DOHH2 (cell line): ENCODE results near the gene SPIN1.

Experiments
- H3F3A ChIP-seq: fragments of 200-600 bp; sonication (generic), shearing (Covaris generic); 2 replicates; pipeline ENCODE4 v1.6.0; 2016; ENCODE audit warnings: antibody characterized with exemption, mild to moderate bottlenecking; ENCODE audit not compliant: control insufficient read depth, insufficient read depth
- H3K27ac ChIP-seq: fragments of 200-600 bp; sonication (generic); 2 replicates; pipeline ENCODE4 v1.5.1; 2014; ENCODE audit warnings: low read depth, mild to moderate bottlenecking, low read length, moderate library complexity
- H3K27me3 ChIP-seq: fragments of 200-600 bp; sonication (generic); 2 replicates; pipeline ENCODE4 v1.6.1; 2014; ENCODE audit warnings: mild to moderate bottlenecking, low read length, mixed read lengths; ENCODE audit not compliant: control insufficient read depth
- H3K36me3 ChIP-seq: fragments of 200-600 bp; sonication (generic); 2 replicates; pipeline ENCODE4 v1.6.1; 2014; ENCODE audit warnings: mild to moderate bottlenecking, low read length, moderate library complexity, mixed read lengths; ENCODE audit not compliant: control insufficient read depth
- H3K4me1 ChIP-seq: fragments of 200-600 bp; sonication (generic); 2 replicates; pipeline ENCODE4 v1.6.1; 2014; ENCODE audit warnings: mild to moderate bottlenecking, low read length, mixed read lengths; ENCODE audit not compliant: control insufficient read depth
- H3K4me2 ChIP-seq: fragments of 200-600 bp; sonication (generic); 2 replicates; pipeline ENCODE4 v1.6.0; 2014; ENCODE audit warnings: mild to moderate bottlenecking, low read length, moderate library complexity
- H3K4me3 ChIP-seq: fragments of 200-600 bp; sonication (generic); 2 replicates; pipeline ENCODE4 v1.5.1; 2014; ENCODE audit warnings: mild to moderate bottlenecking, low read length, mixed read lengths
- H3K79me2 ChIP-seq: fragments of 200-600 bp; sonication (generic); 2 replicates; pipeline ENCODE4 v1.6.1; 2014; ENCODE audit warnings: mild to moderate bottlenecking, low read length, mixed read lengths; ENCODE audit not compliant: control insufficient read depth
- H3K9me2 ChIP-seq: fragments of 200-600 bp; sonication (generic); replicated peaks from 2 replicates; pipeline ENCODE4 v1.6.1; 2014; ENCODE audit warnings: mild to moderate bottlenecking, low read length, mixed read lengths; ENCODE audit not compliant: control insufficient read depth
- H3K9me3 ChIP-seq: fragments of 200-600 bp; sonication (generic); 2 replicates; pipeline ENCODE4 v1.6.1; 2014; ENCODE audit warnings: antibody characterized with exemption, low read length, mixed read lengths; ENCODE audit not compliant: control insufficient read depth, insufficient read depth
- H4K20me1 ChIP-seq: fragments of 200-600 bp; sonication (generic); 2 replicates; pipeline ENCODE4 v1.6.0; 2014; ENCODE audit warnings: low read depth, mild to moderate bottlenecking, antibody characterized with exemption, low read length, moderate library complexity; ENCODE audit not compliant: control insufficient read depth, insufficient read depth
- EZH2phosphoT487 ChIP-seq: fragments of 200-600 bp; sonication (generic); IDR thresholded peaks from 2 replicates; pipeline ENCODE4 v1.6.1; 2017; ENCODE audit warnings: borderline replicate concordance, mild to moderate bottlenecking, antibody characterized with exemption, low read length, moderate library complexity, mixed read lengths
- TF ChIP-seq, protein P1 (sequence below): fragments of 200-600 bp; sonication (generic); IDR thresholded peaks from one replicate; pipeline ENCODE4 v1.5.1; 2014; ENCODE audit warnings: antibody characterized with exemption, mild to moderate bottlenecking, low read depth, low read length; ENCODE audit not compliant: poor library complexity, severe bottlenecking

The SPIN1 gene

DNA sequence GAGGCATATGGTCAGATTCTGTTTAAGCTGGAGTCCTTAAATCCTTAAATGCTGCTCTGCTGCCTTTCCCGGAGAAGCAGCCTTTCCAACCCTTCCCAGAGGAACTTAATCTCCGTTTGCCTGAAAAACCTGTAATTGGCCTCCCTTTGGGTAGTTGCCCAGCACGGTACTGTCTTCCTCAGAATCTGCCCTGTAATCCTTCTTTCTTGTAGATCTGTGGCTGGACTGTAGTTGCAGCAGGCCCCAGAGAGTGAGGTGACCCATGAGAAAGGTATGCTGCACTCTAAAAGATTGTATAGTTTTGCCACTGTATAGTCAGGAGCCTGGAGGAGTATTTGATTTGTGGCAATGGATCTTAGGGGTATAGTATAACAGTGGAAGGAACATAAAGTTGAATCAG, 11.7 kb downstream of the SPIN1 start:
- H3K9me3 ChIP-seq: no peaks in the 10 kb centered on the region
- H3K9me2 ChIP-seq: no peaks in the 10 kb centered on the region
- H3K4me3 ChIP-seq: no peak overlapping the region
- no peaks in the 10 kb centered on the region for H4K20me1 ChIP-seq
- H3F3A ChIP-seq: no peaks in the 10 kb centered on the region
- TF ChIP-seq, protein P1, sequence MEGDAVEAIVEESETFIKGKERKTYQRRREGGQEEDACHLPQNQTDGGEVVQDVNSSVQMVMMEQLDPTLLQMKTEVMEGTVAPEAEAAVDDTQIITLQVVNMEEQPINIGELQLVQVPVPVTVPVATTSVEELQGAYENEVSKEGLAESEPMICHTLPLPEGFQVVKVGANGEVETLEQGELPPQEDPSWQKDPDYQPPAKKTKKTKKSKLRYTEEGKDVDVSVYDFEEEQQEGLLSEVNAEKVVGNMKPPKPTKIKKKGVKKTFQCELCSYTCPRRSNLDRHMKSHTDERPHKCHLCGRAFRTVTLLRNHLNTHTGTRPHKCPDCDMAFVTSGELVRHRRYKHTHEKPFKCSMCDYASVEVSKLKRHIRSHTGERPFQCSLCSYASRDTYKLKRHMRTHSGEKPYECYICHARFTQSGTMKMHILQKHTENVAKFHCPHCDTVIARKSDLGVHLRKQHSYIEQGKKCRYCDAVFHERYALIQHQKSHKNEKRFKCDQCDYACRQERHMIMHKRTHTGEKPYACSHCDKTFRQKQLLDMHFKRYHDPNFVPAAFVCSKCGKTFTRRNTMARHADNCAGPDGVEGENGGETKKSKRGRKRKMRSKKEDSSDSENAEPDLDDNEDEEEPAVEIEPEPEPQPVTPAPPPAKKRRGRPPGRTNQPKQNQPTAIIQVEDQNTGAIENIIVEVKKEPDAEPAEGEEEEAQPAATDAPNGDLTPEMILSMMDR: no peak
- TF ChIP-seq EZH2phosphoT487: no peak
- no peak overlapping the region for H3K27ac ChIP-seq
- no peaks in the 10 kb centered on the region for H3K36me3 ChIP-seq
- no peak overlapping the region for H3K4me2 ChIP-seq
- H3K79me2 ChIP-seq: peaks cover 95% of the 10 kb centered on the region
- no peaks in the 10 kb centered on the region for H3K27me3 ChIP-seq
- H3K4me1 ChIP-seq: no peaks in the 10 kb centered on the region

DNA sequence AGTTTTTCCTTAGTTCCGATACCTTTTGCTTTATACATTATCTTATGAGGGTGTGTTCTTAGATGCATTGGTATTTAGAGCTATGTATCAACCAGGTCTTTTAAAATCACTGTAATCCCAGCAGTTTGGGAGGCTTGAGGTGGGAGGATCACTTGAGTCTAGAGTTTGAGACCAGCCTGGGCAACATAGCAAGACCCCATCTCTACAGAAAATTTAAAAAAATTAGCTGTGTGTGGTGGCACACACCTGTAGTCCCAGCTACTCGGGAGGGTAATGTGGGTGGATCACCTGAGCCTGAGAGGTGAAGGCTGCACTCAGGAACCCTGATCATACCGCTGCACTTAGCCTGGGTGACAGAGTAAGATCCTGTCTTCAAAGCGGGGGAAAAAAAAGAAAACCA, 15.1 kb downstream of the SPIN1 start:
- H3K79me2 ChIP-seq: peaks cover 95% of the 10 kb centered on the region
- no peaks in the 10 kb centered on the region for H3K9me3 ChIP-seq
- H3K9me2 ChIP-seq: no peaks in the 10 kb centered on the region
- no peak overlapping the region for H3K27ac ChIP-seq
- H3K4me2 ChIP-seq: no peak overlapping the region
- H3K4me3 ChIP-seq: no peak overlapping the region
- H3K4me1 ChIP-seq: no peaks in the 10 kb centered on the region
- H3K27me3 ChIP-seq: no peaks in the 10 kb centered on the region
- no peaks in the 10 kb centered on the region for H3F3A ChIP-seq
- H4K20me1 ChIP-seq: no peaks in the 10 kb centered on the region
- TF ChIP-seq, protein P1: no peak
- TF ChIP-seq EZH2phosphoT487: no peak
- no peaks in the 10 kb centered on the region for H3K36me3 ChIP-seq

DNA sequence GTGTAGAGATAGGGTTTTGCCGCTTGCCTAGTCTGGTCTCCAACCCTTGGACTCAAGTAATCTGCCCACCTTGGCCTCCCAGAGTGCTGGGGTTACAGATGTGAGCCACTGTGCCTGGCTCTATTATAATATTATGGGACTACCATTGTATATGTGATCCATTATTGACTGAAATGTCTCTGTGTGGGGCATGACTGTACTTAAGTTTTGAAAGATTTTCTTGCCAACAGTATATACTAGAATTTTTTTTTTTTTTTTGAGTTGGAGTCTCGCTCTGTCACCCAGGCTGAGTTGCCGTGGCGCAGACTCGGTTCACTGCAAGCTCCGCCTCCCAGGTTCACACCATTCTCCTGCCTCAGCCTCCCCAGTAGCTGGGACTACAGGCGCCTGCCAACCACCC, 17.8 kb downstream of the SPIN1 start:
- Histone ChIP-seq H3K9me3 (no peaks in the 10 kb centered on the region), H3K27ac (no peak overlapping the region), H3K4me2 (no peak overlapping the region), H4K20me1 (no peaks in the 10 kb centered on the region), H3F3A (no peaks in the 10 kb centered on the region), H3K36me3 (no peaks in the 10 kb centered on the region), H3K27me3 (no peaks in the 10 kb centered on the region), H3K4me1 (no peaks in the 10 kb centered on the region), H3K79me2 (peaks cover 91% of the 10 kb centered on the region), H3K4me3 (no peak overlapping the region), H3K9me2 (no peaks in the 10 kb centered on the region)
- TF ChIP-seq EZH2phosphoT487: no peak
- TF ChIP-seq, protein P1: no peak
